CD4-positive, alpha-beta T cell (primary cell): Measurements from ENCODE around the gene RAET1G. TPM values are rescaled to one million over a fixed set of nuclear protein-coding genes. Genes with fewer than 3 reads are reported as not detected.

Source experiments
- ATAC-seq: fragments of 200-7000 bp; cut with Tn5 transposase; one replicate; pipeline ENCODE4 v1.10.0; 2022; ENCODE audit warnings: mild to moderate bottlenecking; ENCODE audit not compliant: poor library complexity
- CTCF ChIA-PET: fragments of 350-600 bp; sonication (Branson Sonifier 250); formaldehyde crosslinking; loops from one replicate; lab custom pipeline; 2021; ENCODE audit warnings: antibody characterized with exemption, inconsistent platforms; lab: Charles Lee
- POLR2A ChIA-PET: fragments of 350-600 bp; sonication (Branson Sonifier 250); formaldehyde crosslinking; loops from one replicate; lab custom pipeline; 2021; ENCODE audit warnings: antibody characterized with exemption, inconsistent platforms; lab: Charles Lee
- DNase-seq, 14 experiments: peaks; one replicate each; pipeline ENCODE4 v3.0.0-alpha.2; 2013 to 2020; ENCODE audit warnings: mixed read lengths in 2 of 14
- H3K27ac ChIP-seq, 2 donors: one replicate each; pipeline versions ENCODE4 v1.5.1 to v1.7.0; 2013; ENCODE audit warnings: low read length in 2 of 2, low read depth in 1 of 2, mild to moderate bottlenecking in 1 of 2
- H3K27me3 ChIP-seq, 2 experiments: 1 replicate in 1 of 2; 2 replicates in 1 of 2; pipeline versions ENCODE4 v1.6.1 to v1.7.0; 2013; ENCODE audit warnings: low read length in 2 of 2, control low read depth in 1 of 2, mild to moderate bottlenecking in 1 of 2, moderate library complexity in 1 of 2; ENCODE audit not compliant: insufficient read depth in 2 of 2, control insufficient read depth in 1 of 2
- H3K36me3 ChIP-seq: one replicate; pipeline ENCODE4 v1.6.1; 2013; ENCODE audit warnings: low read length, control low read depth; ENCODE audit not compliant: insufficient read depth
- H3K4me1 ChIP-seq: one replicate; pipeline ENCODE4 v1.6.1; 2013; ENCODE audit warnings: low read length, control low read depth; ENCODE audit not compliant: insufficient read depth
- H3K4me3 ChIP-seq: one replicate; pipeline ENCODE4 v1.5.1; 2013; ENCODE audit warnings: mild to moderate bottlenecking, low read length, moderate library complexity
- H3K9me3 ChIP-seq, 2 experiments: 1 replicate in 1 of 2; 2 replicates in 1 of 2; pipeline versions ENCODE4 v1.6.1 to v1.7.0; 2013; ENCODE audit warnings: low read length in 2 of 2, mild to moderate bottlenecking in 2 of 2, control low read depth in 1 of 2, moderate library complexity in 1 of 2; ENCODE audit not compliant: control insufficient read depth in 1 of 2, insufficient read depth in 1 of 2
- H3K27ac Mint-ChIP-seq: one replicate; pipeline ENCODE4 v1.8.0; 2020; ENCODE audit warnings: mixed read lengths
- H3K27me3 Mint-ChIP-seq: one replicate; pipeline ENCODE4 v1.8.0; 2021; ENCODE audit warnings: mixed read lengths
- H3K36me3 Mint-ChIP-seq: one replicate; pipeline ENCODE4 v1.8.0; 2021; ENCODE audit warnings: low read depth, mixed read lengths
- H3K4me1 Mint-ChIP-seq: one replicate; pipeline ENCODE4 v1.8.0; 2021; ENCODE audit warnings: low read depth, mixed read lengths
- H3K4me3 Mint-ChIP-seq: one replicate; pipeline ENCODE4 v1.8.0; 2020; ENCODE audit warnings: mild to moderate bottlenecking, mixed read lengths
- H3K9me3 Mint-ChIP-seq: one replicate; pipeline ENCODE4 v1.8.0; 2020; ENCODE audit warnings: mixed read lengths
- CTCF ChIP-seq: fragments of 200-600 bp; IDR thresholded peaks from one replicate; pipeline ENCODE4 v1.8.0; 2022; ENCODE audit warnings: antibody characterized with exemption, mild to moderate bottlenecking
- intact Hi-C, 2 experiments: fragments of 100-400 bp; cut with DNase I in 1 of 2; cut with micrococcal nuclease in 1 of 2; formaldehyde crosslinking; loops; one replicate each; pipeline versions ENCODE4 v1.15.1 to v1.9.0; 2023 to 2025; cut with DNase I, micrococcal nuclease
- total RNA-seq, 174 experiments: library from RNA in 2 of 174; stranded (reverse) in 2 of 174; gene quantifications; one replicate each; pipeline ENCODE4 v1.2.3 and lab custom pipeline; 2021 to 2026

RAET1G gene
- total RNA-seq, 2 experiments from 2014 or later = not detected

- Mint-ChIP-seq H3K36me3 (no peaks in the 10 kb centered on the region), H3K4me3 (no peak overlapping the region), H3K27ac (no peak overlapping the region), H3K27me3 (peaks cover 79% of the 10 kb centered on the region), H3K9me3 (no peaks in the 10 kb centered on the region), H3K4me1 (peaks cover 8% of the 10 kb centered on the region)
- H3K9me3 ChIP-seq = peaks cover 0 to 5% of the 10 kb centered on the region in 2 experiments
- no peak for ATAC-seq
- no peaks in the 10 kb centered on the region for H3K36me3 ChIP-seq
- H3K27ac ChIP-seq = no peak overlapping the region
- ChIA-PET POLR2A (interaction anchor here (0.6 kb wide), 1 partner anchor 11 kb away, joined by 3 read pairs; no protein-coding TSS in a partner anchor), CTCF (no interaction called here)
- peaks cover 41 to 67% of the 10 kb centered on the region in 2 experiments for H3K27me3 ChIP-seq
- H3K4me1 ChIP-seq = peaks cover 14% of the 10 kb centered on the region
- no peak for TF ChIP-seq CTCF
- no peak for DNase-seq
- intact Hi-C loops = no loop called here
- H3K4me3 ChIP-seq = no peak overlapping the region
Observed at GRCh38 chr6:149951626-149952025, 28.7 kb upstream of the RAET1G start.

- no peak for TF ChIP-seq CTCF
- no peak overlapping the region for H3K27ac ChIP-seq
- no peak overlapping the region for H3K4me3 ChIP-seq
- ChIA-PET POLR2A (no interaction called here), CTCF (no interaction called here)
- peaks cover 8% of the 10 kb centered on the region for H3K4me1 Mint-ChIP-seq
- H3K27me3 ChIP-seq = peaks cover 38 to 65% of the 10 kb centered on the region in 2 experiments
- H3K27me3 Mint-ChIP-seq = peaks cover 75% of the 10 kb centered on the region
- no peak overlapping the region for H3K4me3 Mint-ChIP-seq
- peaks cover 0 to 5% of the 10 kb centered on the region in 2 experiments for H3K9me3 ChIP-seq
- no peak for DNase-seq
- no peaks in the 10 kb centered on the region for H3K36me3 Mint-ChIP-seq
- no peak overlapping the region for H3K27ac Mint-ChIP-seq
- H3K9me3 Mint-ChIP-seq = no peaks in the 10 kb centered on the region
- H3K4me1 ChIP-seq = peaks cover 14% of the 10 kb centered on the region
- ATAC-seq = no peak
- no peaks in the 10 kb centered on the region for H3K36me3 ChIP-seq
- intact Hi-C loops = no loop called here
Observed at GRCh38 chr6:149951096-149951495, 28.2 kb upstream of the RAET1G start.

DNA sequence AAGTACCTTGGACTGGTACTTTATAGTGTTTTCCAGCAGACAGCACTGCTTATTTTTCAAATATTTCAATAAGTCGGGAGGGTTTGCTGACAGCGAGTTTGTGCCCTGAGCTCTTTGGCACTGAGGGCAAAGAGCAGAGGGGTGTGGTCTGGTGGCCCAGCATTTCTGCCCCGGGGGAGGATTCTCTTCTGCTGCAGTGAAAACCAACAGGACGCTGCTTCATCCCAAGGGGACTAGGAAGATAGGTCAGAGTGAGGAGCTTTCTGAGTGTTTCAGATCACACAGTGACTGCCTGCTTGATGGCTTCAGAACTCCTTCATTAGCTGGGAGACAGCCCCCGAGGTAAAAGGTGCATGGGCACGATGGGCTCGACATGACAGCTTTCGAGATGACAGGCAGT lies 27.5 kb upstream of the RAET1G start:
- H3K36me3 ChIP-seq = no peaks in the 10 kb centered on the region
- DNase-seq (no peak), ATAC-seq (no peak)
- intact Hi-C loops = no loop called here
- peaks cover 68% of the 10 kb centered on the region for H3K27me3 Mint-ChIP-seq
- no peak overlapping the region for H3K4me3 ChIP-seq
- no peak overlapping the region for H3K27ac Mint-ChIP-seq
- no peak overlapping the region for H3K27ac ChIP-seq
- H3K4me1 Mint-ChIP-seq = peaks cover 6% of the 10 kb centered on the region
- ChIA-PET CTCF (no interaction called here), POLR2A (no interaction called here)
- no peaks in the 10 kb centered on the region for H3K36me3 Mint-ChIP-seq
- H3K4me3 Mint-ChIP-seq = no peak overlapping the region
- H3K4me1 ChIP-seq = peaks cover 14% of the 10 kb centered on the region
- no peaks in the 10 kb centered on the region for H3K9me3 Mint-ChIP-seq
- peaks cover 0 to 5% of the 10 kb centered on the region in 2 experiments for H3K9me3 ChIP-seq
- no peak for TF ChIP-seq CTCF
- H3K27me3 ChIP-seq = peaks cover 31 to 58% of the 10 kb centered on the region in 2 experiments
